CD4-positive, alpha-beta T cell treated with Interleukin-1 beta for 1 hour (primary cell): ENCODE results near the gene LMNTD2.
"Not testable (repeated sequence)": the region's sequence is repeated elsewhere in the genome, so short reads cannot be mapped to it uniquely, and the experiment has no call there.

ENCODE experiments used
- DNase-seq, 2 donors: peaks; one replicate each; pipeline ENCODE4 v3.0.0-alpha.2; 2020 to 2022

LMNTD2 gene

GRCh38 chr11:532527-532985, 28.0 kb downstream of the LMNTD2 start:
- no peak for DNase-seq

DNA sequence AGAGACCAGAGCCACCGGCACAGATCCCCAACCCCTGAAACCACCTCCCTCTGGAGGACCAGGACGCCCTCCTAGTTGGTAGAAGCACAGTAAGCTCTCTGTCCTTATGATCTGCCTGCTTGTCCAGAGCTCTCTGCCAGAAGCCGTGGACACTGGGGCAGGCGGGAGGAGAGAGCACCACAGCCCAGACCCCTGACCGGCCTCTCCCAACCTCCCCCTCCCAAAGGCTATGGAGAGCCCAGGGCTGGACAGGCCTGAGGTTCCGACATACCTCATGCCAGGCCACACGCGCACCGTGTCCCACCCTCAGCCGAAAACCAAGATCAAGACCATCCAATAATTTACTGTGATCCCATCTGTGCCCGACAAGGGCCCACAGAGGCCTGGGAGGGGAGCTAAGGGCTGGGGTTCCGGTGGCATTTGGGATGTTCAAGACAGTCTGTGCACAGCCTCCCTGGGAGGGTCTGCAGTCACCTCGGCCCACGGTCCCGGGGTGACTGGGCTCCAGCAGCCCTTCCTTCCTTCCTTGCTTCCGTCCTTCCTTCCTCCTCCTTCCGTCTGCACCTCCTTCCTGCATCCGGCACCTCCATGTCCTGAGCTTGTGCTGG, 28.5 kb downstream of the LMNTD2 start:
- DNase-seq: no peak

- no peak for DNase-seq
These were observed 29.3 kb downstream of the LMNTD2 start for GRCh38 chr11:530960-531831.

DNA sequence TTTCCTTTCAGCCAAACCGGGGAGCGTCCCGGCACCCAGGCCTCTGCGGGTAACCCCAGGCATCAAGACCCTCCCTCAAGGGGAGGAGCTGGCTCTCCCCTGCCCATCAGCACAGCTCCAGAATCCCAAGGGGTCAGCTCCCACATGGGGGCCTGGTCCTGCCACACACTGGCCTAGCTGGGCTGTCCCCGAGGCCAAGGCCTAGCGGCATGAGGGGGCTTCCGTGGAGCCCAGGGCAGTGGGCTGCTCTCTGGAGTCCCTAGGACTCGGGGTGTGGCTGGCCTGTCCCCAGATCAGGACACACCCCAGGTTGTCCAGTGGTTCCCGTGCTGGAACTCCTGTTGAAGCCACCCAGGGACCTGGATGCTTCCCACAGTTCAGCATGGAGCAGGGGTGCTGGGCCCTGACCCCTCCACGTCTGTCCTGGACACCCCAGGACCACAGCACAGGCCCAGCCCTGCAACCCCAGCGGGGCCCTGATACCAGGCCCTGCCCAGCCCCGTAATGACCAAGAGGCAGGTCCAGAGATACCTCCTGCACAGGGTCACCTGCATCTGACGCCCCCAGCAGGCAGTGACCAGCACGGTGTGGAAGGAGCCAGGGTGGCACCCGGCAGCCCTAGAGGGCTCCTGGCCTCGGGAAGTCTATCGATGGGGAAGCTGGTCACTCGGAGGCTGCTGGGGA, 30.7 kb downstream of the LMNTD2 start:
- DNase-seq: no peak

- DNase-seq: no peak
These were observed 31.5 kb downstream of the LMNTD2 start for GRCh38 chr11:528815-529727.

DNA sequence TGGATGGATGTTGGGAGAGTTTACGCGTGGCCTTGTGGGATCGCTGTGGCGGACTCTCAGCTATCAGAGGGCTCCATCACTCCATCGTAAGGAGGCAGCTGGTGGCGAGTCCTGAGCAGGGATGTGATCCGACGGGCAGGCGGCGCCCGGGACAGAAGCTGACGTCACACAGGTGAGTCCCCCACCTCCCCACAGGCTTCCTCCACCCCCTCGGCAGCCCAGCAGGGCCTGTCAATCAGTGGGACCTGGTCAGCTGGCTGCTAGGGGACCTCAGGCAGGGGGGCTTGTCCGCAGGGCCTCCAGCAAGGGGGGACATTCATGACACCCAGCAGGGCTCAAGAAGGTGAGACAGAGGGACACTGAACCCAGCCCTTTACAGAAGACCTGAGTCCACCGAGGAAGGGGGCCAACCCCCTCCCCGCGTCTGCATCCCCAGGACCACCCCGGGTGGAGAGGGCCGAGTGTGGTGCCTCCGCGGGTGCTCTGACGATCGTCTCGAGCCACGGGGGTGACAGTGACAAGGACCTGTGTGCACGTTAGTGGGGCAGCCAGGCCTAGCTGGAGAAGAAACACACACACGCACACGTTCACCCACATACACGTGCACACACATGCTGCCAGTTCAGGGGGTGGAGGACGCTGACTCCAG, 32.2 kb downstream of the LMNTD2 start:
- DNase-seq: no peak

DNA sequence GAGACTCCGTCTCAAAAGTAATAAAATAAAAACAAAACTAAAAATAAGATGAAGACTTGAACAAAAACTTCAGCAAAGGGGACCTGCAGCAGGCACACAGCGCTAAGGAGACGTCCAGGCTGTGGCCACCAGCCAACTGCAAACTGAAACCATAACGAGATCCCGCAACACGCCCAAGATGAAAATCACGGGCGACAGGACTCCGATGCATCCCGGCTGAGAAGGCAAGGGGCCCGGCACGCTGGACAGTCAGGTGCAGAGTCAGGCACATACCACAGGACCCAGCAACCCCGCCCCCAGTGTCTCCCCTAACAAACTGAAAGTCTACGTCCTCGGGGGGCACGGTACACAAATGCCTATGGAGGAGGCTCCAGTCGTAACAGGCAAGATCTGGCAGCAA, 34.3 kb downstream of the LMNTD2 start:
- no peak for DNase-seq

DNA sequence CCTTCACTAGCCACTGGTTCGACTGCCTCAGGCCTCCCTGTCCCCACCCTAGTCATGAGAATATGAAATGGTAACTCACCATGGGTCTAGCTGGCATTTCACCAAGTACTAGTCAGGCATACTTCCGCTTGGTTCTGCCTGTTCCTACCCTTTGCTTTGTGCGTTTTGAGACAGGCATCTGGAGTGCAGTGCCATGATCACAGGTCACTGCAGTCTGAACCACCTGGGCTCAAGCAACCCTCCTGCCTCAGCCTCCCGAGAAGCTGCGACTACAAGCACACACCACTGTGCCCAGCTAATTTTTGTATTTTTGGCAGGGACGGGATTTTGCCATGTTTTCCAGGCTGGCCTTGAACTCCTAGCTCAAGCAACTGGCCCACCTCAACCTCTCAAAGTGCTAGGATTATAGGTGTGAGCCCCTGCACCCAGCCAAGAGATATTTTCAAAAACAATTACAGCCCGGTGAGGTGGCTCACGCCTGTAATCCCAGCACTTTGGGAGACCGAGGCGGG, 39.3 kb downstream of the LMNTD2 start:
- no peak for DNase-seq

DNA sequence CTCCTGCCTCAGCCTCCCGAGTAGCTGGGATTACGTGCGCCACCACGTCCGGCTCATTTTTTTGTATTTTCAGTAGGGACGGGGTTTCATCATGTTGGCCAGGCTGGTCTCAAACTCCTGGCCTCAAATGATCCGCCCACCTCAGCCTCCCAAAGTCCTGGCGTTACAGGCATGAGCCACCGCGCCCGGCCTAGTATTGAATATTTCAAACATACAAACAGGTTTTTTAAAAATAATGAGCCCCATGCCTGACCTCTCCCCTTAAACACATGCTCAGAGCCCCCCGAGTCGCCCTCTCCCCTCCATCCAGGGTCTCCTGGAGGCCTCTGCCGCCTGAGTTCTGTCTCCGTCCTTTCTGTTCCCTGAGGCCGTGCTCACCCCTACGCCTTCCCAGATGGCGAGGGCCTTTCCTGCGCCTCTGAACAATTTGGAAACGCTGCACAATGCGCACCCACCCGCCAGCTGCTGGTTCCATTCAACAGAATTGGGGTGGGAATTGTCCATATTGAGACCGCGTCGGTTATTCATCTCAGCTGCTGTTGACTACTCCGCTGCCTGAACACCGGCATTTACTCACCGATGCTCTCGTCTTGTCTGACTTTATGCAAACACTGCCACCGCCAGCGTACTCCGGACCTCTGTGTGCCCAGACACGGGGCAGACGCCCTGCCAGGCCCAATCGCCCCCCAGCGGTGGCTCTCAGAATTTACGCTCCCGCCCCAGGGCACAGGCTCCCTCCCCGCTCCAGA, 39.9 kb downstream of the LMNTD2 start:
- no peak for DNase-seq

DNA sequence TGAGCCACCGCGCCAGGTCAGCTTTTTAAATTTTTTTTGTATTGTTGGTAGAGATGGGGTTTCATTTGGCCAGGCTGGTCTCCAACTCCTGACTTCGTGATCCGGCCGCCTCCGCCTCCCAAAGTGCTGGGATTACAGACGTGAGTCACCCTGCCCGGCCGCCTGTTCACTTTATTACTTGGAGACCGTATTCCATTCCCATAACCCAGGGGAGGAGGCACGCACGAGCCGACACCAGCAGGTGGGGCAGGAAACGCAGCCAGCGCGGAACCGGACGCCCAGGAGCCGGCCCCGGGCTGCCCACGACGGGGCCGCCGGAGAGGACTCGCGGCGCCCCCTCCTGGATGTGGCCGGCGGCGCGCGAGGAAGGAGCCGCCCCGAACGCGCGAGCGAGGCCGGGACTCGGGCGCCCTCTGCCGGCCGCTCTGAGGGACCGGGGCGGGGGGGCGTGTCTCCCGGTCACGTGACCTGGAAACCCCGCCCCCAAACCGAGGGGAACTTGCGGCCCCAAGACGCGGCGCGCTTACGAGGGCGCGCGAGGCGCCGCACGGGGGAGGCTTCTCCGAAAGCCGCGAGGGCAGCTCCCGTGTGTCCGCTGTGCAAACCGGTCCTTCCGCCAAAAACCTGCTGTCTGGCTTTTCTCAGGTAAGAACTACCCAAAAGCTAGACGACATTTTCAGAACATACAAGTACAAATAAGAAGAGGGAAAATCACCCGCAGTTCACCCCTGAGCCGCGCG, 41.9 kb downstream of the LMNTD2 start:
- DNase-seq: peak; percentile 87 to 90

- not testable (repeated sequence) for DNase-seq
These were observed 43.4 kb downstream of the LMNTD2 start for GRCh38 chr11:516918-517685.

DNA sequence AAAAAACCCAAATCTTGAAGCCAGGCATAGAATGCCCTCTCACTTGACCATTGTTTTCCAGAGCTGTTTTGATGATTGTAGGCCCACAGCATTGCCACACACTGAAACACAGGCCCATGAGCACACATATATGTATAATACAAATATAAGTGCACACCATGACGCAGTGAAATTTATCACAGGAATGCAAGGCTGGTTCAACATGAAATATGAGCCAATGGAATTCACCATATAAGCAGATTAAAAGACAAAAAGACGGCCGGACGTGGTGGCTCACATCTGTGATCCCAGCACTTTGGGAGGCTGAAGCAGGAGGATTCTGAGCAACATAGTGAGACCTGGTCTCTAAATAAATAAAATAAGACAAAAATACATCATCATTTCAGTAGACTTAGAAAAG, 44.1 kb downstream of the LMNTD2 start:
- no peak for DNase-seq

DNA sequence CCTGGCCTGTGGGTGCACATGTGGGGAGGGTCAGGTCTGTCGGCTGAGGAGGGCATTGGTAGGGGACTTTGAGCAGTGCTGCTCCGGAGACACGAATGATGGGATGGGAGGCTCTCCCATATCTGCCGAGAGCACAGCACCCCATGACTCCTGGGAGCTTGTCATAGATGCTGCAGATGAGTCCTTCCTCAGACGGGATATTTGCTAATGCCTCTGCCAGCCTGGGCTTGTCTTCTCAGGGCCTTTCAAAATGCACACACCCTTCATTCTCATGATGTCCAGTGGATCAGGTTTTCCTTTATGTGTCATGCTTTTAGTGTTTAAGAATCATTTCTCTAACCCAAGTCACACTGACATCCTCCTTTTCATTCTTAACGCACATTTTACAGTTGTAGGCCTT, 45.4 kb downstream of the LMNTD2 start:
- DNase-seq: no peak

DNA sequence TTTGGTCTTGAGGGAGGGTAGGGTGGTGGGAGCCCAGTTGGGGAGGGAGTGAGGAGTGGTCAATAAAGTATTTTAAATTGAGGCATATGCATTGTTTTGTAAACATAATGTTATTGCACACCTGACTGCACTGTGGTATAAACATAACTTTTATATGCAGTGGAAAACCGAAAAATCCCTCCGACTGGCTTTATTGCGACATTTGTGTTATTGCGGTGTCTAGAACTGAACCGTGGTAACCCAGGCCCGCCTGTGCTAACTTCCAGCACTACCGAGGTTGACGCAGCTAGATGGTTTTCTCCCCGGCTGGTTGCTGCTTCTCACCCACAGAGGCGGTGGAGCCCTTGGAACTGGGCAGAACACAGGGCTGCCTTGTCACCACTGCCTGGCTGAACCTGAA, 45.9 kb downstream of the LMNTD2 start:
- DNase-seq: no peak

GRCh38 chr11:512761-513595, 47.6 kb downstream of the LMNTD2 start:
- no peak for DNase-seq

GRCh38 chr11:508956-509355, 51.6 kb downstream of the LMNTD2 start:
- DNase-seq: no peak

GRCh38 chr11:507727-508515, 52.6 kb downstream of the LMNTD2 start:
- DNase-seq: no peak
